Neural cell (in vitro differentiated cells): ENCODE measurements around the gene PIWIL1. TPM values are rescaled to one million over a fixed set of nuclear protein-coding genes. Genes with fewer than 3 reads are reported as not detected.

Experiments used
- H2AFZ ChIP-seq: fragments of 200-600, 300-800 bp; sonication (generic), shearing (Covaris generic); 2 replicates; pipeline ENCODE4 v1.6.0; 2014; ENCODE audit warnings: low read depth, mild to moderate bottlenecking, antibody characterized with exemption, low read length, moderate library complexity
- H3F3A ChIP-seq: fragments of 200-600 bp; shearing (Covaris generic); 2 replicates; pipeline ENCODE4 v1.6.1; 2016; ENCODE audit warnings: mild to moderate bottlenecking, moderate library complexity, mixed read lengths, antibody characterized with exemption, low read length; ENCODE audit not compliant: insufficient read depth, poor library complexity, severe bottlenecking
- H3K27ac ChIP-seq: fragments of 200-600, 300-800 bp; sonication (generic), shearing (Covaris generic); 2 replicates; pipeline ENCODE4 v1.5.1; 2014; ENCODE audit warnings: mild to moderate bottlenecking, low read length, moderate library complexity
- H3K27me3 ChIP-seq: fragments of 300-800, 200-600 bp; sonication (generic), shearing (Covaris generic); 2 replicates; pipeline ENCODE4 v1.6.0; 2014; ENCODE audit warnings: mild to moderate bottlenecking, low read depth, low read length, moderate library complexity; ENCODE audit not compliant: insufficient read depth
- H3K36me3 ChIP-seq: fragments of 300-800, 200-600 bp; sonication (generic), shearing (Covaris generic); 2 replicates; pipeline ENCODE4 v1.5.1; 2014; ENCODE audit warnings: mild to moderate bottlenecking, antibody characterized with exemption, low read length, moderate library complexity; ENCODE audit not compliant: insufficient read depth
- H3K4me2 ChIP-seq: fragments of 300-800, 200-600 bp; sonication (generic), shearing (Covaris generic); 2 replicates; pipeline ENCODE4 v1.6.0; 2014; ENCODE audit warnings: mild to moderate bottlenecking, low read length
- H3K4me3 ChIP-seq: fragments of 300-800, 200-600 bp; sonication (generic), shearing (Covaris generic); 2 replicates; pipeline ENCODE4 v1.5.1; 2014; ENCODE audit warnings: mild to moderate bottlenecking, low read length, moderate library complexity
- H3K79me2 ChIP-seq: fragments of 200-600 bp; shearing (Covaris generic); replicated peaks from 2 replicates; pipeline ENCODE4 v1.6.0; 2014; ENCODE audit warnings: mild to moderate bottlenecking, low read length, moderate library complexity; ENCODE audit not compliant: insufficient read depth
- H3K9ac ChIP-seq: fragments of 300-800, 200-600 bp; sonication (generic), shearing (Covaris generic); 2 replicates; pipeline ENCODE4 v1.6.1; 2016; ENCODE audit warnings: mild to moderate bottlenecking, low read length, mixed read lengths
- H3K9me2 ChIP-seq: fragments of 200-600 bp; shearing (Covaris generic); 2 replicates; pipeline ENCODE4 v1.6.1; 2016; ENCODE audit warnings: mild to moderate bottlenecking, low read length, mixed read lengths; ENCODE audit not compliant: insufficient read depth
- H3K9me3 ChIP-seq: fragments of 200-600, 300-800 bp; sonication (generic), shearing (Covaris generic); 2 replicates; pipeline ENCODE4 v1.6.1; 2016; ENCODE audit warnings: mild to moderate bottlenecking, mixed run types, low read length, moderate library complexity, mixed read lengths
- H4K20me1 ChIP-seq: fragments of 200-600 bp; shearing (Covaris generic); 2 replicates; pipeline ENCODE4 v1.6.1; 2016; ENCODE audit warnings: mild to moderate bottlenecking, mixed run types; ENCODE audit not compliant: insufficient read depth
- CTCF ChIP-seq: fragments of 450-650 bp; IDR thresholded peaks from 2 replicates; pipeline ENCODE4 v1.5.1; 2014; ENCODE audit warnings: antibody characterized with exemption, mild to moderate bottlenecking, moderate library complexity; ENCODE audit not compliant: poor library complexity, severe bottlenecking
- EP300 ChIP-seq: fragments of 450-650 bp; conservative IDR thresholded peaks from 2 replicates; pipeline ENCODE4 v1.6.1; 2014; ENCODE audit warnings: antibody characterized with exemption, mild to moderate bottlenecking, moderate library complexity; ENCODE audit not compliant: poor library complexity, severe bottlenecking
- EZH2 ChIP-seq: fragments of 200-600, 300-800 bp; shearing (Covaris generic), sonication (generic); IDR thresholded peaks from 2 replicates; pipeline ENCODE4 v1.6.1; 2014; ENCODE audit warnings: antibody characterized with exemption, low read length, borderline replicate concordance, mild to moderate bottlenecking; ENCODE audit not compliant: insufficient read depth, poor library complexity, severe bottlenecking
- MXI1 ChIP-seq: fragments of 450-650 bp; conservative IDR thresholded peaks from 2 replicates; pipeline ENCODE4 v1.6.1; 2014; ENCODE audit warnings: antibody characterized with exemption, mild to moderate bottlenecking; ENCODE audit not compliant: poor library complexity, severe bottlenecking
- POLR2AphosphoS5 ChIP-seq: IDR thresholded peaks from 2 replicates; pipeline ENCODE4 v1.6.1; 2012
- RAD21 ChIP-seq: fragments of 450-650 bp; conservative IDR thresholded peaks from 2 replicates; pipeline ENCODE4 v1.6.1; 2014; ENCODE audit warnings: antibody characterized with exemption, mild to moderate bottlenecking, moderate library complexity
- SMC3 ChIP-seq: fragments of 450-650 bp; conservative IDR thresholded peaks from 2 replicates; pipeline ENCODE4 v1.6.1; 2014; ENCODE audit warnings: antibody characterized with exemption, mild to moderate bottlenecking, moderate library complexity; ENCODE audit not compliant: poor library complexity
- TAF1 ChIP-seq: IDR thresholded peaks from 2 replicates; pipeline ENCODE4 v1.6.1; 2012; ENCODE audit warnings: low read depth
- polyA plus RNA-seq: library from polyadenylated mRNA; depleted of rRNA; stranded (reverse); fragments of >200 nt; gene quantifications from 2 replicates; pipeline ENCODE4 v1.2.3, GENCODE V29; 2014
- TF ChIP-seq, protein P1 (sequence below): IDR thresholded peaks from 2 replicates; pipeline ENCODE4 v1.6.1; 2012; ENCODE audit warnings: borderline replicate concordance

The PIWIL1 gene
- polyA plus RNA-seq, 1 donor from 2014 or later = not detected

DNA sequence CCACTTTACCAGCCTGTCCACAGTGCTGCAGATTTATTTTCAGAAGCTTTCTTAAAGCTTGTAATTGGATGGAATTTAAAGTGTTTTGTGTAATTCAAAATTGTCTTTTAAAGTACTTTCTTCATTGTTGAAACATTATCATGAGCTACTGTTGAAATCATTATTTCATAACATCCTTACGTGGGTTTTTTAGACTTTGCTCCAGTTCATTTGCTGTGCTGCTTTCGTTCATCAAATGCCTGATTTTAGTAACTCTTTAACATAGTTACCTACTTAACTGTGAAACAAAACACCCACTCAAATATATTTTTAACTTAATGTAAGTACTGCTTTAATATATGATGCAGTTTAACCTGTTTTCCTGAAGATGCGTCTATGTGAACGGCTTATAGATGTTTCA, 47.5 kb downstream of the PIWIL1 start:
- no peaks in the 10 kb centered on the region for H3K36me3 ChIP-seq
- no peaks in the 10 kb centered on the region for H4K20me1 ChIP-seq
- H3K9me2 ChIP-seq = no peaks in the 10 kb centered on the region
- H3K9me3 ChIP-seq = no peaks in the 10 kb centered on the region
- no peak overlapping the region for H3K4me3 ChIP-seq
- no peak for TF ChIP-seq POLR2AphosphoS5
- TF ChIP-seq CTCF = no peak
- TF ChIP-seq TAF1 = no peak
- TF ChIP-seq RAD21 = no peak
- TF ChIP-seq, protein P1, sequence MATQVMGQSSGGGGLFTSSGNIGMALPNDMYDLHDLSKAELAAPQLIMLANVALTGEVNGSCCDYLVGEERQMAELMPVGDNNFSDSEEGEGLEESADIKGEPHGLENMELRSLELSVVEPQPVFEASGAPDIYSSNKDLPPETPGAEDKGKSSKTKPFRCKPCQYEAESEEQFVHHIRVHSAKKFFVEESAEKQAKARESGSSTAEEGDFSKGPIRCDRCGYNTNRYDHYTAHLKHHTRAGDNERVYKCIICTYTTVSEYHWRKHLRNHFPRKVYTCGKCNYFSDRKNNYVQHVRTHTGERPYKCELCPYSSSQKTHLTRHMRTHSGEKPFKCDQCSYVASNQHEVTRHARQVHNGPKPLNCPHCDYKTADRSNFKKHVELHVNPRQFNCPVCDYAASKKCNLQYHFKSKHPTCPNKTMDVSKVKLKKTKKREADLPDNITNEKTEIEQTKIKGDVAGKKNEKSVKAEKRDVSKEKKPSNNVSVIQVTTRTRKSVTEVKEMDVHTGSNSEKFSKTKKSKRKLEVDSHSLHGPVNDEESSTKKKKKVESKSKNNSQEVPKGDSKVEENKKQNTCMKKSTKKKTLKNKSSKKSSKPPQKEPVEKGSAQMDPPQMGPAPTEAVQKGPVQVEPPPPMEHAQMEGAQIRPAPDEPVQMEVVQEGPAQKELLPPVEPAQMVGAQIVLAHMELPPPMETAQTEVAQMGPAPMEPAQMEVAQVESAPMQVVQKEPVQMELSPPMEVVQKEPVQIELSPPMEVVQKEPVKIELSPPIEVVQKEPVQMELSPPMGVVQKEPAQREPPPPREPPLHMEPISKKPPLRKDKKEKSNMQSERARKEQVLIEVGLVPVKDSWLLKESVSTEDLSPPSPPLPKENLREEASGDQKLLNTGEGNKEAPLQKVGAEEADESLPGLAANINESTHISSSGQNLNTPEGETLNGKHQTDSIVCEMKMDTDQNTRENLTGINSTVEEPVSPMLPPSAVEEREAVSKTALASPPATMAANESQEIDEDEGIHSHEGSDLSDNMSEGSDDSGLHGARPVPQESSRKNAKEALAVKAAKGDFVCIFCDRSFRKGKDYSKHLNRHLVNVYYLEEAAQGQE = no peak
- TF ChIP-seq SMC3 = no peak
- no peak for TF ChIP-seq EZH2
- no peak for TF ChIP-seq MXI1
- no peak for TF ChIP-seq EP300
- H3F3A ChIP-seq = no peaks in the 10 kb centered on the region
- H3K4me2 ChIP-seq = no peak overlapping the region
- no peak overlapping the region for H3K9ac ChIP-seq
- no peaks in the 10 kb centered on the region for H3K79me2 ChIP-seq
- H3K27ac ChIP-seq = no peak overlapping the region
- H2AFZ ChIP-seq = no peak overlapping the region
- H3K27me3 ChIP-seq = no peaks in the 10 kb centered on the region

- Histone ChIP-seq H4K20me1 (no peaks in the 10 kb centered on the region), H3K4me3 (no peak overlapping the region), H3K9me2 (no peaks in the 10 kb centered on the region), H3F3A (no peaks in the 10 kb centered on the region), H2AFZ (no peak overlapping the region), H3K4me2 (no peak overlapping the region), H3K27ac (no peak overlapping the region), H3K79me2 (no peaks in the 10 kb centered on the region), H3K9me3 (no peaks in the 10 kb centered on the region), H3K9ac (no peak overlapping the region), H3K27me3 (no peaks in the 10 kb centered on the region), H3K36me3 (no peaks in the 10 kb centered on the region)
- no peak for TF ChIP-seq EZH2
- TF ChIP-seq MXI1 = no peak
- no peak for TF ChIP-seq TAF1
- no peak for TF ChIP-seq RAD21
- TF ChIP-seq SMC3 = no peak
- TF ChIP-seq, protein P1 = no peak
Observed at GRCh38 chr12:130391186-130391585, 53.5 kb downstream of the PIWIL1 start.
